ENCODE measurements around the gene SNAPIN. TPM values are rescaled to one million over a fixed set of nuclear protein-coding genes. Genes with fewer than 3 reads are reported as not detected.

Gene SNAPIN
- polyA plus RNA-seq, 1 donor (not counting 4 experiments of a cell fraction or from before 2014, with no cell fraction given): 49.4 TPM

DNA sequence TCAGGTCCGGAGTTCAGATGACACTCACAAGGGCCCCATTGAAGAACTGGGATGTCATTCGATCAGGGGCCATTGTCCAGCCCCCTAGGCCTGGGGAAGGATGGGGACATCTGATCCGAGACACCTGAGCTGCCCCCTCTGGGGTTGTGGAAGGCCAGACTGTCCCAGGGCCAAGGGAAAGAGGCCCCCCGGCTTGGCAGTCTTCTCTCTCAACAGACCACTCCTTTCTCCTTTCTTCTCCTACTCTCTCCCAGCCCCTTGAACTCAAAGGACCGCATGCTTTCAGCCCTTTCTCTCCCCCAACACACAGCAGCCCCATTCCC is 29.2 kb upstream of the SNAPIN start:
- Histone ChIP-seq H3K79me2 (ENCODE audit: control insufficient read depth, insufficient read depth, low read length) (peaks cover 20% of the 10 kb centered on the region), H3K27me3 (ENCODE audit: control insufficient read depth, extremely low read depth, insufficient read depth, low read length) (no peaks in the 10 kb centered on the region), H3K9me1 (ENCODE audit: control insufficient read depth, extremely low read depth, insufficient read depth, low read length) (peaks cover 6% of the 10 kb centered on the region), H4K20me1 (ENCODE audit: control insufficient read depth, extremely low read depth, insufficient read depth, low read length) (no peaks in the 10 kb centered on the region), H3K4me1 (ENCODE audit: control insufficient read depth, extremely low read depth, insufficient read depth, low read length) (peaks cover 25% of the 10 kb centered on the region), H2AFZ (ENCODE audit: control insufficient read depth, low read length) (no peak overlapping the region), H3K36me3 (ENCODE audit: control insufficient read depth in 2 of 2, extremely low read depth in 1 of 2, insufficient read depth in 2 of 2, low read length in 2 of 2) (peaks cover 7 to 15% of the 10 kb centered on the region in 2 experiments), H3K4me2 (ENCODE audit: control insufficient read depth, extremely low read depth, insufficient read depth, low read depth, low read length) (no peak overlapping the region), H3K27ac (ENCODE audit: control insufficient read depth, insufficient read depth, low read length) (no peak overlapping the region), H3K9ac (ENCODE audit: control insufficient read depth, extremely low read depth, insufficient read depth, low read length) (no peak overlapping the region), H3K4me3 (ENCODE audit: control insufficient read depth in 2 of 3, extremely low read depth in 1 of 3, insufficient read depth in 2 of 3, low read depth in 1 of 3, low read length in 3 of 3) (no peak overlapping the region), H3K9me3 (ENCODE audit: control insufficient read depth, low read depth, low read length) (no peaks in the 10 kb centered on the region)
- no peak for TF ChIP-seq EZH2 (IDR thresholded peaks at IDR 0.05; ENCODE audit: low read length)
- DNase-seq (ENCODE audit: low read depth, low spot score) (no peak), FAIRE-seq (no peak)
- dilution Hi-C loops (cut with MboI; ENCODE audit: extremely low pct_ligation_motif_present, low sequenced_read_pairs): no loop called here

DNA sequence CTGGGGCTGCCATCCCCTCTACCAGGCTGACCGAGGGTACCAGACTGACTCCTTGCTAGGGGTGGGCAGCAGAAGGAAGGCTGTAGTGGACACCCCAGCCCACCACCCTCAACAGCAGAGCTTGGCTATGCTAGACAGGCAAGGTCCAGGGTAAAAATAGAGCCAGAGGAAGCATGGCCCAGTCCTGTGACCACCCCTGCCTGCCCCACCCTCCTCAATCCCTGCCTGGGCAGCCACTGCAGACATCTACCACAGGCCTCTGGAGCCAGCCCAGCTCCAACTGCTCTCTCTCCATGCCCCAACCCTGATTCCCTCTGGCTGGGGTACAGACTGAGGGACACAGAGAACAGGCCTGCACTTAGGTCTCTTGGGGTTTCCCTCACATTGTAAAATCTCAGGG is 28.5 kb upstream of the SNAPIN start:
- TF ChIP-seq EZH2 (IDR thresholded peaks at IDR 0.05; ENCODE audit: low read length): no peak
- TF ChIP-seq, protein P1, sequence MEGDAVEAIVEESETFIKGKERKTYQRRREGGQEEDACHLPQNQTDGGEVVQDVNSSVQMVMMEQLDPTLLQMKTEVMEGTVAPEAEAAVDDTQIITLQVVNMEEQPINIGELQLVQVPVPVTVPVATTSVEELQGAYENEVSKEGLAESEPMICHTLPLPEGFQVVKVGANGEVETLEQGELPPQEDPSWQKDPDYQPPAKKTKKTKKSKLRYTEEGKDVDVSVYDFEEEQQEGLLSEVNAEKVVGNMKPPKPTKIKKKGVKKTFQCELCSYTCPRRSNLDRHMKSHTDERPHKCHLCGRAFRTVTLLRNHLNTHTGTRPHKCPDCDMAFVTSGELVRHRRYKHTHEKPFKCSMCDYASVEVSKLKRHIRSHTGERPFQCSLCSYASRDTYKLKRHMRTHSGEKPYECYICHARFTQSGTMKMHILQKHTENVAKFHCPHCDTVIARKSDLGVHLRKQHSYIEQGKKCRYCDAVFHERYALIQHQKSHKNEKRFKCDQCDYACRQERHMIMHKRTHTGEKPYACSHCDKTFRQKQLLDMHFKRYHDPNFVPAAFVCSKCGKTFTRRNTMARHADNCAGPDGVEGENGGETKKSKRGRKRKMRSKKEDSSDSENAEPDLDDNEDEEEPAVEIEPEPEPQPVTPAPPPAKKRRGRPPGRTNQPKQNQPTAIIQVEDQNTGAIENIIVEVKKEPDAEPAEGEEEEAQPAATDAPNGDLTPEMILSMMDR (optimal IDR thresholded peaks at IDR 0.05 in 1 of 3, IDR thresholded peaks at IDR 0.05 in 1 of 3, conservative IDR thresholded peaks at IDR 0.05 in 1 of 3; ENCODE audit: extremely low read depth in 1 of 3, insufficient read depth in 2 of 3, low read length in 3 of 3): no peak
- peaks cover 25% of the 10 kb centered on the region for H3K4me1 ChIP-seq (ENCODE audit: control insufficient read depth, extremely low read depth, insufficient read depth, low read length)
- dilution Hi-C loops (cut with MboI; ENCODE audit: extremely low pct_ligation_motif_present, low sequenced_read_pairs): no loop called here

DNA sequence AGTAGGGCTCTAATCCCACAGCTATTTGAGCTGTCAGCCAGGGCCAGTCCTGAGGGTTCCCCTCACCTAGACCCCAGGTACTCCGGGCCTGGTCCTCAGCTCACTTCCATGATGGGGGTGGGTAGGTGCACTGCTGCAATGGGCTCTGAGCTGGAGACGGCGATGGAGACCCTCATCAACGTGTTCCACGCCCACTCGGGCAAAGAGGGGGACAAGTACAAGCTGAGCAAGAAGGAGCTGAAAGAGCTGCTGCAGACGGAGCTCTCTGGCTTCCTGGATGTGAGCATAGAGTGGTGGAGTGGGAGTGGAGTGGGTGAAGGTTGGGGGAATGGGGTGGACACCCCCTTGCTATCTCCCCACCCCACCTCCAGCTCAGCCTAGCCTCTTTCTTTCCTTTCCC is 28.1 kb upstream of the SNAPIN start:
- Histone ChIP-seq H3K27ac (ENCODE audit: control insufficient read depth, insufficient read depth, low read length) (no peak overlapping the region), H3K4me3 (ENCODE audit: control insufficient read depth in 2 of 3, extremely low read depth in 1 of 3, insufficient read depth in 2 of 3, low read depth in 1 of 3, low read length in 3 of 3) (no peak overlapping the region), H2AFZ (ENCODE audit: control insufficient read depth, low read length) (no peak overlapping the region), H3K4me2 (ENCODE audit: control insufficient read depth, extremely low read depth, insufficient read depth, low read depth, low read length) (no peak overlapping the region), H3K27me3 (ENCODE audit: control insufficient read depth, extremely low read depth, insufficient read depth, low read length) (no peaks in the 10 kb centered on the region), H3K9ac (ENCODE audit: control insufficient read depth, extremely low read depth, insufficient read depth, low read length) (no peak overlapping the region), H3K4me1 (ENCODE audit: control insufficient read depth, extremely low read depth, insufficient read depth, low read length) (peaks cover 25% of the 10 kb centered on the region), H4K20me1 (ENCODE audit: control insufficient read depth, extremely low read depth, insufficient read depth, low read length) (no peaks in the 10 kb centered on the region), H3K9me1 (ENCODE audit: control insufficient read depth, extremely low read depth, insufficient read depth, low read length) (peaks cover 6% of the 10 kb centered on the region), H3K36me3 (ENCODE audit: control insufficient read depth in 2 of 2, extremely low read depth in 1 of 2, insufficient read depth in 2 of 2, low read length in 2 of 2) (peaks cover 3 to 8% of the 10 kb centered on the region in 2 experiments), H3K9me3 (ENCODE audit: control insufficient read depth, low read depth, low read length) (no peaks in the 10 kb centered on the region), H3K79me2 (ENCODE audit: control insufficient read depth, insufficient read depth, low read length) (peaks cover 25% of the 10 kb centered on the region)
- dilution Hi-C loops (cut with MboI; ENCODE audit: extremely low pct_ligation_motif_present, low sequenced_read_pairs): no loop called here
- DNase-seq (ENCODE audit: low read depth, low spot score) (no peak), FAIRE-seq (no peak)
- no peak for TF ChIP-seq EZH2 (IDR thresholded peaks at IDR 0.05; ENCODE audit: low read length)
- TF ChIP-seq, protein P1 (optimal IDR thresholded peaks at IDR 0.05 in 1 of 3, IDR thresholded peaks at IDR 0.05 in 1 of 3, conservative IDR thresholded peaks at IDR 0.05 in 1 of 3; ENCODE audit: extremely low read depth in 1 of 3, insufficient read depth in 2 of 3, low read length in 3 of 3): no peak

More for the DNA sequence above, 28.5 kb upstream of the SNAPIN start:
- Histone ChIP-seq H4K20me1 (ENCODE audit: control insufficient read depth, extremely low read depth, insufficient read depth, low read length) (no peaks in the 10 kb centered on the region), H3K4me3 (ENCODE audit: control insufficient read depth in 2 of 3, extremely low read depth in 1 of 3, insufficient read depth in 2 of 3, low read depth in 1 of 3, low read length in 3 of 3) (no peak overlapping the region), H3K36me3 (ENCODE audit: control insufficient read depth in 2 of 2, extremely low read depth in 1 of 2, insufficient read depth in 2 of 2, low read length in 2 of 2) (peaks cover 7 to 12% of the 10 kb centered on the region in 2 experiments), H3K9ac (ENCODE audit: control insufficient read depth, extremely low read depth, insufficient read depth, low read length) (no peak overlapping the region), H3K9me1 (ENCODE audit: control insufficient read depth, extremely low read depth, insufficient read depth, low read length) (peaks cover 6% of the 10 kb centered on the region), H3K79me2 (ENCODE audit: control insufficient read depth, insufficient read depth, low read length) (peaks cover 25% of the 10 kb centered on the region), H2AFZ (ENCODE audit: control insufficient read depth, low read length) (no peak overlapping the region), H3K27me3 (ENCODE audit: control insufficient read depth, extremely low read depth, insufficient read depth, low read length) (no peaks in the 10 kb centered on the region), H3K9me3 (ENCODE audit: control insufficient read depth, low read depth, low read length) (no peaks in the 10 kb centered on the region), H3K4me2 (ENCODE audit: control insufficient read depth, extremely low read depth, insufficient read depth, low read depth, low read length) (no peak overlapping the region), H3K27ac (ENCODE audit: control insufficient read depth, insufficient read depth, low read length) (no peak overlapping the region)
- FAIRE-seq: no peak
- DNase-seq (ENCODE audit: low read depth, low spot score): no peak

Data from keratinocyte (primary cell).